Pancreas (tissue), 10 donors: ENCODE data around the gene CNTN3. TPM values are rescaled to one million over a fixed set of nuclear protein-coding genes. Genes with fewer than 3 reads are reported as not detected.

Experiments
- ATAC-seq, 4 donors: fragments of 200-7000 bp; cut with Tn5 transposase; one replicate each; pipeline versions ENCODE4 v1.8.0 to v1.9.1; 2020; ENCODE audit warnings: mild to moderate bottlenecking in 4 of 4, moderate library complexity in 4 of 4
- DNase-seq, 6 donors: peaks; one replicate each; pipeline ENCODE4 v3.0.0-alpha.2; 2020
- FAIRE-seq: peaks from 2 replicates; lab custom pipeline; 2012; peaks lifted over from hg19 to GRCh38; lab: Jason Lieb, UNC
- H3K27ac ChIP-seq, 4 donors: fragments of 200-600 bp; sonication (generic); 1 replicate in 3 of 4; 2 replicates in 1 of 4; pipeline versions ENCODE4 v1.5.0 to v1.8.0; 2020
- H3K27me3 ChIP-seq, 4 donors: fragments of 200-600 bp; one replicate each; pipeline ENCODE4 v1.8.0; 2021
- H3K36me3 ChIP-seq, 3 donors: fragments of 200-600 bp; sonication (generic) in 1 of 3; one replicate each; pipeline versions ENCODE4 v1.5.0 to v1.8.0; 2020 to 2021
- H3K4me1 ChIP-seq, 3 donors: fragments of 200-600 bp; one replicate each; pipeline ENCODE4 v1.8.0; 2021
- H3K4me3 ChIP-seq, 4 donors: fragments of 200-600 bp; sonication (generic) in 2 of 4; one replicate each; pipeline versions ENCODE4 v1.5.0 to v1.8.0; 2020 to 2021
- H3K9me3 ChIP-seq, 4 donors: fragments of 200-600 bp; one replicate each; pipeline ENCODE4 v1.8.0; 2021
- CTCF ChIP-seq, 4 donors: fragments of 200-600 bp; sonication (generic) in 3 of 4; IDR thresholded peaks; one replicate each; pipeline versions ENCODE4 v1.5.0 to v1.8.0; 2021; ENCODE audit warnings: antibody characterized with exemption in 4 of 4
- WGBS, 2 donors: extraction: QIAGEN DNeasy Blood & Tissue Kit; methylation state at CpG; one replicate each; pipeline ENCODE4 v1.1.7; 2013; 5-methylcytosine and 5-hydroxymethylcytosine counted together
- intact Hi-C, 3 donors: fragments of 100-400 bp; cut with DNase I; formaldehyde crosslinking; loops; one replicate each; pipeline versions ENCODE4 v1.11.1 to v1.14.2; 2022
- polyA plus RNA-seq, 2 donors: library from polyadenylated mRNA; stranded (reverse); fragments of 200-250 nt; gene quantifications; one replicate each; pipeline ENCODE4 v1.2.3, GENCODE V29; 2013
- total RNA-seq, 6 donors: library from RNA; stranded (reverse); fragmentation: NEBNext Ultra II Directional in 4 of 6; extraction: Animal tissue kit (Norgen Biotek cat#: 25700) in 4 of 6; gene quantifications; one replicate each; pipeline versions ENCODE4 v1.2.1 to v1.2.4, GENCODE V29; 2021 to 2023
- donor health status: healthy with polysubstance abuse.
- donor health status: DM: no; HTN: no; CAD: no; lungs with moderate emphysema.
- donor health status: DM: no; HTN: no; CAD: no.
- donor health status: control.
- donor health status: control.
- donor health status: Bipolar disorder and iron deficiency.
- donor health status: DM: yes; HTN: yes; CAD: no.
- donor health status: DM: no; HTN: no; CAD: no.
- donor health status: DM: no; HTN: no; CAD: no.
- donor health status: DM: yes; HTN: yes; CAD: no.

CNTN3 gene
- total and polyA plus RNA-seq, 8 donors = 1.3 to 3.5 (median 2.4) TPM

GRCh38 chr3:74613521-74614106 is 845 bp downstream of the CNTN3 start:
- peak; percentile 52 to 77 (median 66) for ATAC-seq
- peak overlapping the region in 2 of 4 donors; percentile 19 to 45 for H3K27ac ChIP-seq
- 3% methylated on average over 16 of the region's 16 CpGs for WGBS, 2 donors

GRCh38 chr3:74613060-74613459 is 1.4 kb downstream of the CNTN3 start:
- peak in 3 of 4 donors; percentile 3 to 43 (median 15) for ATAC-seq

More at GRCh38 chr3:74613521-74614106, 845 bp downstream of the CNTN3 start:
- Histone ChIP-seq H3K4me3 (peak overlapping the region; percentile 15 to 47 (median 33)), H3K4me1 (no peaks in the 10 kb centered on the region), H3K36me3 (no peaks in the 10 kb centered on the region), H3K9me3 (no peaks in the 10 kb centered on the region), H3K27me3 (no peaks in the 10 kb centered on the region)
- no peak for FAIRE-seq
- DNase-seq = peak in 3 of 6 donors; percentile 9 to 31 (median 20)
- intact Hi-C loops = no loop called here
- no peak for TF ChIP-seq CTCF (IDR thresholded peaks at IDR 0.05)

GRCh38 chr3:74611206-74611605 is 3.3 kb downstream of the CNTN3 start:
- H3K4me1 ChIP-seq = no peaks in the 10 kb centered on the region
- intact Hi-C loops = no loop called here
- ATAC-seq (no peak), DNase-seq (no peak), FAIRE-seq (no peak)
- no peaks in the 10 kb centered on the region for H3K27me3 ChIP-seq
- H3K36me3 ChIP-seq = no peaks in the 10 kb centered on the region
- WGBS, 2 donors = 23 to 37% methylated on average over 1 of the region's 1 CpG
- TF ChIP-seq CTCF (IDR thresholded peaks at IDR 0.05) = no peak
- H3K27ac ChIP-seq = no peak overlapping the region
- no peak overlapping the region for H3K4me3 ChIP-seq
- no peaks in the 10 kb centered on the region for H3K9me3 ChIP-seq

More at GRCh38 chr3:74613060-74613459, 1.4 kb downstream of the CNTN3 start:
- no peaks in the 10 kb centered on the region for H3K36me3 ChIP-seq
- DNase-seq (no peak), FAIRE-seq (no peak)
- peak overlapping the region in 2 of 4 donors; percentile 19 to 45 for H3K27ac ChIP-seq
- H3K27me3 ChIP-seq = no peaks in the 10 kb centered on the region
- no peaks in the 10 kb centered on the region for H3K4me1 ChIP-seq
- WGBS, 2 donors = 13 to 17% methylated on average over 2 of the region's 2 CpGs
- H3K4me3 ChIP-seq = peak overlapping the region; percentile 15 to 47 (median 33)
- intact Hi-C loops = no loop called here
- no peak for TF ChIP-seq CTCF (IDR thresholded peaks at IDR 0.05)
- H3K9me3 ChIP-seq = no peaks in the 10 kb centered on the region

- H3K36me3 ChIP-seq = no peaks in the 10 kb centered on the region
- H3K27me3 ChIP-seq = no peaks in the 10 kb centered on the region
- no peak for TF ChIP-seq CTCF (IDR thresholded peaks at IDR 0.05)
- no peak overlapping the region for H3K27ac ChIP-seq
- H3K4me1 ChIP-seq = no peaks in the 10 kb centered on the region
- no peaks in the 10 kb centered on the region for H3K9me3 ChIP-seq
- DNase-seq = no peak
- intact Hi-C loops = no loop called here
- ATAC-seq = no peak
- no peak overlapping the region for H3K4me3 ChIP-seq
- no peak for FAIRE-seq
- WGBS, 2 donors = 57 to 71% methylated on average over 2 of the region's 2 CpGs
Measured at GRCh38 chr3:74607803-74608202, 6.7 kb downstream of the CNTN3 start.

GRCh38 chr3:74606996-74607395 is 7.5 kb downstream of the CNTN3 start:
- H3K27ac ChIP-seq = no peak overlapping the region
- ATAC-seq (no peak), FAIRE-seq (no peak), DNase-seq (no peak)
- H3K27me3 ChIP-seq = no peaks in the 10 kb centered on the region
- no peaks in the 10 kb centered on the region for H3K36me3 ChIP-seq
- no peaks in the 10 kb centered on the region for H3K9me3 ChIP-seq
- no peaks in the 10 kb centered on the region for H3K4me1 ChIP-seq
- intact Hi-C loops = no loop called here
- WGBS, 2 donors = 89 to 91% methylated on average over 7 of the region's 7 CpGs
- no peak for TF ChIP-seq CTCF (IDR thresholded peaks at IDR 0.05)
- no peak overlapping the region for H3K4me3 ChIP-seq
